ENCODE measurements around the gene DNAAF5.
"Not testable (repeated sequence)": the region's sequence is repeated elsewhere in the genome, so short reads cannot be mapped to it uniquely, and the experiment has no call there.

Gene DNAAF5

DNA sequence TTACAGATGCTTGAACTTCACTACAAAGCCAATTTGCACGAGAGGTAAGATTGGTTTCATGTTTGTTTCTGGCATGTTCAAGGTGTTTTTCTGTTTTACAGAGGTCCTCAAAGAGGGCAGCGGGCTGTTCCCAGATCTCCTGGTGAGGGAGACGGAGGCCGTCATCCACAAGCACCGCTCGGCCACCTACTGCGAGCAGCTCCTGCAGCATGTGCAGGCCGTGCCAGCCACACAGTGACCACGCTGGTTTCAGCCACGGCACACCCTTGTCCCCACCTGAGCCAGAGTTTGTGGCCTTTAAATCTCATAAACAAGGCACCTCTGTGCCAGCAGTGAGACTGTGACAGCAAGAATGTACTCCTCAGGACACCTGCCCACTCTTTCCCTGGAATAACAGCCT is 58.9 kb downstream of the DNAAF5 start:
- no peaks in the 10 kb centered on the region for H3K4me1 ChIP-seq (ENCODE audit: control insufficient read depth, insufficient read depth, low read length)
- H3K27ac ChIP-seq (ENCODE audit: low read depth, low read length) = no peak overlapping the region
- no peaks in the 10 kb centered on the region for H3K27me3 ChIP-seq (ENCODE audit: control insufficient read depth, insufficient read depth, low read length)
- peaks cover 62% of the 10 kb centered on the region for H3K36me3 ChIP-seq (ENCODE audit: control insufficient read depth, insufficient read depth, low read length)
- no peak overlapping the region for H3K4me3 ChIP-seq (ENCODE audit: low read depth, low read length)
- H3K9me3 ChIP-seq (ENCODE audit: control insufficient read depth, insufficient read depth, low read depth, low read length) = no peaks in the 10 kb centered on the region
- no peak overlapping the region for H3K9ac ChIP-seq (ENCODE audit: low read length)

DNA sequence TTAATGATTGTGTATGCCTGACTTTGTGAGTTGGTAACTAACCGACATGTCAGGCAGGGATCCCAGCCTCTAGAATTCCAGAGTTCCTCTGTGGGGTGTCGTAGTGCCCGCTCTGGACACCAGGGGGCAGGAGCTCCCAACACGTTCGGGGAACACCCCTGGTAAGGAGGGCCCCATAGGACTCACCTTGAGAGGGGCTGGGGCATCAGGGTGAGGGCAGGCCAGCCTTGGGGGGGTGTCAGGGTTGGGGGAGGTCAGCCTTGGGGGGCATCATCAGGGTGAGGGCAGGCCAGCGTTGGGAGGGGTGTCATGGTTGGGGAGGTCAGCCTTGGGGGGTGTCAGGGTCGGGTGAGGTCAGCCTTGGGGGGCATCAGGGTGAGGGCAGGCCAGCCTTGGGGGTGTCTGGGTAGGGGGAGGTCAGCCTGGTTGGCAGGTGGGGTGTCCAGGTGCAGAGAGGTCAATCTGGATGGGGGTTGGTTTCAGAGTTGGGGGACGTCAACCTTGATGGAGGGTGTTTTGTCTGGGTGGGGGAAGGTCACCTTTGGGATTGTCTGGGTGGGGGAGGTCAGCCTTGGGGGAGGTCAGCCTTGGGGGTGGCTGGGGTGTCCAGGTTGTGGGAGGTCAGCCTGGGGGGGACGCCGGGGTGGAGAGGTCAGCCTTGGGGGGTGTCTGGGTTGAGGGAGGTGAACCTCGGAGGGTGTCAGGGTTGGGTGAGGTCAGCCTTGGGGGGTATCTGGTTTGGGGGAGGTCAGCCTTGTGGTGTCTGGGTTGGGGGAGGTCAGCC is 60.2 kb downstream of the DNAAF5 start:
- Histone ChIP-seq H3K4me3 (ENCODE audit: low read depth, low read length) (no peak overlapping the region), H3K4me1 (ENCODE audit: control insufficient read depth, insufficient read depth, low read length) (no peaks in the 10 kb centered on the region), H3K9ac (ENCODE audit: low read length) (no peak overlapping the region), H3K27ac (ENCODE audit: low read depth, low read length) (no peak overlapping the region), H3K9me3 (ENCODE audit: control insufficient read depth, insufficient read depth, low read depth, low read length) (no peaks in the 10 kb centered on the region), H3K27me3 (ENCODE audit: control insufficient read depth, insufficient read depth, low read length) (no peaks in the 10 kb centered on the region), H3K36me3 (ENCODE audit: control insufficient read depth, insufficient read depth, low read length) (peaks cover 50% of the 10 kb centered on the region)

DNA sequence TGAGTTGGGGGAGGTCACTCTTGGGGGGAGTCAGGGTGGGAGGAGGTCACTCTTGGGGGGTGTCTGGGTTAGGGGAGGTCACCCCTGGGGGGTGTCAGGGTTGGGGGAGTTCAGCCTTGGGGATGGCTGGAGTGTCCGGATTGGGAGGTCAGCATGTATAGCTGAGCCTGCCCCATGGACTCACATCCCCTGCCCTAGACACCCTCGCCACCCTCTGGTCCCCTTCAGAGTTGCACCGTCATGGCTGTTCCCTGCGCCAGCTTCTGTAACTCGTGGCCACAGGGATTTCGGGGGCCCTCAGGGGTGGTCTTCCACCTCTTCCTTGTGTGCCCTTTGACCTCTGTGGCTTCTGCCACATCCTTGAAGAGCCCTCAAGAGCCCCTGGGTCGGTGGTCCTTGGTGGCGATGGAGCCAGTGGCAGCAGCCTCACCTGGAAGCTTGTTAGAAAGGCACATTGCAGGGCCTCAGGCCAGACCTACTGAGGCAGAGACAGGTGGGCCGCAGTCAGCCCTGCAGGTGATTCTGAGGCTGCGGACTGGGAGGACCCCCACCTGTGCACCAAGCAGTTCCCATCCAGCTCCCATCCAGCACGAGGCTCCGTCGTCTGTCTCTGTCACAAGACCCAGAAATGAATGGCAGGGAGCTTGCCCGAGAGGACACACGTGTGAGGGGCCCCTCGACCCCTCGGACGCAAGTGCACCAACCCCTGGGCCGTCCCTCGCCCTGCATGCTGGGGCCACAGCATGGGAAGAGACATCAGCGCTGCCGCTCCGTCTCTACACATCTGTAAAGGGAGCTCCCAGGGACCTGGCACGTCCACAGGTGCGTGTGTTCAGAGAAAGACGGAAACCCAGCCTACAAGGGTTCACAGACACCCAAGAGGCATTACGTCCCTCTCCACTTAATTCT is 61.1 kb downstream of the DNAAF5 start:
- H3K4me1 ChIP-seq (ENCODE audit: control insufficient read depth, insufficient read depth, low read length) = no peaks in the 10 kb centered on the region
- H3K4me3 ChIP-seq (ENCODE audit: low read depth, low read length) = no peak overlapping the region
- no peaks in the 10 kb centered on the region for H3K27me3 ChIP-seq (ENCODE audit: control insufficient read depth, insufficient read depth, low read length)
- peaks cover 43% of the 10 kb centered on the region for H3K36me3 ChIP-seq (ENCODE audit: control insufficient read depth, insufficient read depth, low read length)
- H3K9ac ChIP-seq (ENCODE audit: low read length) = no peak overlapping the region
- H3K27ac ChIP-seq (ENCODE audit: low read depth, low read length) = no peak overlapping the region
- no peaks in the 10 kb centered on the region for H3K9me3 ChIP-seq (ENCODE audit: control insufficient read depth, insufficient read depth, low read depth, low read length)

DNA sequence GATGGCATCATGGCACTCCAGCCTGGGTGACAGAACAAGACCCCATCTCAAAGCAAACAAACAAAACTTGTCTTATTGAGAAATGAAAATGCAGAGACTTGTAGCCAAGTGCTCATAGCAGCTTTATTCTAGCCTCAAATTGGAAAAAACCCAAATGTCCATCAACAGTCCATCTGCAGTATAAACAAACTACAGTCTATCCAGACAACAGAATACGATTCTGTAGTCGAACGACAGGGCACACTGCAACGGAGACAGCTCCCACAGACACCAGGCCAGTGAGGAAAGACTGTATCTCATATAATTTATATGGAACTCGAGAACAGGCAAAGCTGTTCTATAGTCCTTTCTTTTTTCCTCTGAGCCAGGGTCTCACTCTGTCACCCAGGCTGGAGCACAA is 65.0 kb downstream of the DNAAF5 start:
- H3K4me3 ChIP-seq (ENCODE audit: low read depth, low read length) = no peak overlapping the region
- peaks cover 10% of the 10 kb centered on the region for H3K36me3 ChIP-seq (ENCODE audit: control insufficient read depth, insufficient read depth, low read length)
- no peaks in the 10 kb centered on the region for H3K27me3 ChIP-seq (ENCODE audit: control insufficient read depth, insufficient read depth, low read length)
- no peak overlapping the region for H3K9ac ChIP-seq (ENCODE audit: low read length)
- no peaks in the 10 kb centered on the region for H3K4me1 ChIP-seq (ENCODE audit: control insufficient read depth, insufficient read depth, low read length)
- no peak overlapping the region for H3K27ac ChIP-seq (ENCODE audit: low read depth, low read length)
- H3K9me3 ChIP-seq (ENCODE audit: control insufficient read depth, insufficient read depth, low read depth, low read length) = no peaks in the 10 kb centered on the region

DNA sequence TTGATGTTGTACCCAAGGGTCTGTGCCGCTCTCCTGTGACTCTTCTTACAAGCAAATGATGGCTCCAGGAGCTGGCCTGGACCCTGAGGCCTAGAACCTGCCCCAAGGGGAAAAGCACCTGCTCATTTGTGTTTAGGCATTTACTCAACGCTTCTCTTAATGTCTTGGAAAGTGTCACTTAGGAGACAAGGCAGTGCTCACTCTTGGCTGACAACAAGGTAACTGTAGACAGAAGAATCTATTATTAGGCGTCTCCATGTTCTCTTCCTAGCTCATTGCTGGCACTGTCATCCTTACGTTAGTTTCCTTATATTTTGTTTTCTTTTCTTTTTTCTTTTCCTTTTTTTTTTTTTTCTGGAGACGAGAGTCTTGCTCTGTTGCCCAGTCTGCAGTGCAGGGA is 67.7 kb downstream of the DNAAF5 start:
- H3K36me3 ChIP-seq (ENCODE audit: control insufficient read depth, insufficient read depth, low read length) = no peaks in the 10 kb centered on the region; the same call in 1 of the 2 replicates
- no peak overlapping the region for H3K27ac ChIP-seq (ENCODE audit: low read depth, low read length)
- no peak overlapping the region for H3K4me3 ChIP-seq (ENCODE audit: low read depth, low read length)
- no peaks in the 10 kb centered on the region for H3K27me3 ChIP-seq (ENCODE audit: control insufficient read depth, insufficient read depth, low read length)
- H3K9ac ChIP-seq (ENCODE audit: low read length) = no peak overlapping the region
- peaks cover 3% of the 10 kb centered on the region for H3K9me3 ChIP-seq (ENCODE audit: control insufficient read depth, insufficient read depth, low read depth, low read length)
- H3K4me1 ChIP-seq (ENCODE audit: control insufficient read depth, insufficient read depth, low read length) = no peaks in the 10 kb centered on the region

DNA sequence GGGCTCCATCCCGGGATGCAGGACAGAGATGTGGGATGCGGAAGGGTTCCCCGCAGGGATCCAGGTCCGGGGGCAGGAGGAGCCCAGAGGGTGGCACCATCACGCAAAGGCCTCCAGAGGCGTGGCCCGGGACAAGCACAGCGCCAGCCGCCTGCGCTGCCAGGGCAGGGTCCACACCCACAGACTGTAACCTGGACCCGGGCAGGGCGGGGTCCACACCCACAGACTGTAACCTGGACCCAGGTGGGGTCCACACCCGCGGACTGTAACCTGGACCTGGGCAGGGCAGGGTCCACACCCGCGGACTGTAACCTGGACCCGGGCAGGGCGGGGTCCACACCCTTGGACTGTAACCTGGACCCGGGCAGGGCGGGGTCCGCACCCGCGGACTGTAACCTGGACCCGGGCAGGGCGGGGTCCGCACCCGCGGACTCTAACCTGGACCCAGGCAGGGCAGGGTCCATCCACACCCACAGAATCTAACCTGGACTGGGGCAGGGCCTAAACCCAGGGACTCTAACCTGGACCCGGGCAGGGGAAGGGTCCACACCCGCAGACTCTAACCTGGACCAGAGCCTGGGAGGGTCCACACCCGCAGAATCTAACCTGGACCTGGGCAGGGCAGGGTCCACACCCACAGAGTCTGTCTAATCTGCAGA is 68.3 kb downstream of the DNAAF5 start:
- no peak overlapping the region for H3K27ac ChIP-seq (ENCODE audit: low read depth, low read length)

DNA sequence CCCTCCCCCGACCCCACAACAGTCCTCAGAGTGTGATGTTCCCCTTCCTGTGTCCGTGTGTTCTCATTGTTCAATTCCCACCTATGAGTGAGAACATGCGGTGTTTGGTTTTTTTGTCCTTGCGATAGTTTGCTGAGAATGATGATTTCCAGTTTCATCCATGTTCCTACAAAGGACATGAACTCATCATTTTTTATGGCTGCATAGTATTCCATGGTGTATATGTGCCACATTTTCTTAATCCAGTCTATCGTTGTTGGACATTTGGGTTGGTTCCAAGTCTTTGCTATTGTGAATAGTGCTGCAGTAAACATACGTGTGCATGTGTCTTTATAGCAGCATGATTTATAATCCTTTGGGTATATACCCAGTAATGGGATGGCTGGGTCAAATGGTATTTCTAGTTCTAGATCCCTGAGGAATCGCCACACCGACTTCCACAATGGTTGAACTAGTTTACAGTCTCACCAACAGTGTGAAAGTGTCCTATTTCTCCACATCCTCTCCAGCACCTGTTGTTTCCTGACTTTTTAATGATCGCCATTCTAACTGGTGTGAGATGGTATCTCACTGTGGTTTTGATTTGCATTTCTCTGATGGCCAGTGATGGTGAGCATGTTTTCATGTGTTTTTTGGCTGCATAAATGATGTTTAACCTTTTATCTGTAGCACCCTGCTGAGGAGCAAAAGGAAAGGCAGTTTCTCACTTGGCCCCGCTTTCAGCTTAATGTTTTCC is 70.1 kb downstream of the DNAAF5 start:
- H3K4me3 ChIP-seq (ENCODE audit: low read depth, low read length); H3K36me3 ChIP-seq (ENCODE audit: control insufficient read depth, insufficient read depth, low read length); H3K9ac ChIP-seq (ENCODE audit: low read length); H3K4me1 ChIP-seq (ENCODE audit: control insufficient read depth, insufficient read depth, low read length); H3K27ac ChIP-seq (ENCODE audit: low read depth, low read length); H3K27me3 ChIP-seq (ENCODE audit: control insufficient read depth, insufficient read depth, low read length); H3K9me3 ChIP-seq (ENCODE audit: control insufficient read depth, insufficient read depth, low read depth, low read length): not testable (repeated sequence)

More for the DNA sequence above, 68.3 kb downstream of the DNAAF5 start:
- Histone ChIP-seq H3K4me3 (ENCODE audit: low read depth, low read length) (no peak overlapping the region), H3K27me3 (ENCODE audit: control insufficient read depth, insufficient read depth, low read length) (no peaks in the 10 kb centered on the region), H3K9me3 (ENCODE audit: control insufficient read depth, insufficient read depth, low read depth, low read length) (peaks cover 4% of the 10 kb centered on the region), H3K9ac (ENCODE audit: low read length) (no peak overlapping the region), H3K4me1 (ENCODE audit: control insufficient read depth, insufficient read depth, low read length) (no peaks in the 10 kb centered on the region), H3K36me3 (ENCODE audit: control insufficient read depth, insufficient read depth, low read length) (no peaks in the 10 kb centered on the region; the same call in 1 of the 2 replicates)

DNA sequence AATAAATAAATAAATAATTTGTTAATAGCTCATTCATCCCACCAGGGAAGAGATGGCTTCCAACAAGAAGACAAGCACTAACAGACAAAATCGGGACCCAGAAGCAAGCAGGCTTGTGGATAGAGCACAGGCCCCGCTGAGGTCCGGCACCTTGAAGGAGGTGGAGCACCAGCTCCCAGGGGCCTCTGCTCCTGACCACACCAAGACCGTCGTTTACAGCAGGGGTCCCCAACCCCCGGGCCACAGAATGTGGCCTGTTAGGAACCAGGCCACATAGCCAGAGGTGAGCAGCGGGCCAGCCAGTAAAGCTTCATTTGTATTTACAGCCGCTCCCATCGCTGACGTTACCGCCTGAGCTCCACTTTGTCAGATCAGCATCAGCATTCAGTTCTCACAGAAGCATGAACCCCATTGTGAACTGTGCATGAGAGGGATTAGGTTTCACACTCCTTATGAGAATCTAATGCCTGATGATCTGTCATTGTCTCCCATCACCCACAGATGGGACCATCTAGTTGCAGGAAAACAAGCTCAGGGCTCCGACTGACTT is 72.5 kb downstream of the DNAAF5 start:
- Histone ChIP-seq H3K4me1 (ENCODE audit: control insufficient read depth, insufficient read depth, low read length) (no peaks in the 10 kb centered on the region; the same call in 1 of the 2 replicates), H3K4me3 (ENCODE audit: low read depth, low read length) (no peak overlapping the region), H3K27ac (ENCODE audit: low read depth, low read length) (no peak overlapping the region), H3K36me3 (ENCODE audit: control insufficient read depth, insufficient read depth, low read length) (no peaks in the 10 kb centered on the region; the same call in 1 of the 2 replicates), H3K9ac (ENCODE audit: low read length) (no peak overlapping the region), H3K27me3 (ENCODE audit: control insufficient read depth, insufficient read depth, low read length) (no peaks in the 10 kb centered on the region), H3K9me3 (ENCODE audit: control insufficient read depth, insufficient read depth, low read depth, low read length) (peaks cover 4% of the 10 kb centered on the region)

- H3K36me3 ChIP-seq (ENCODE audit: control insufficient read depth, insufficient read depth, low read length) = no peaks in the 10 kb centered on the region; the same call in 1 of the 2 replicates
- no peak overlapping the region for H3K4me3 ChIP-seq (ENCODE audit: low read depth, low read length)
- H3K4me1 ChIP-seq (ENCODE audit: control insufficient read depth, insufficient read depth, low read length) = no peaks in the 10 kb centered on the region; the same call in 1 of the 2 replicates
- H3K9ac ChIP-seq (ENCODE audit: low read length) = no peak overlapping the region
- peaks cover 4% of the 10 kb centered on the region for H3K9me3 ChIP-seq (ENCODE audit: control insufficient read depth, insufficient read depth, low read depth, low read length)
- no peaks in the 10 kb centered on the region for H3K27me3 ChIP-seq (ENCODE audit: control insufficient read depth, insufficient read depth, low read length)
- no peak overlapping the region for H3K27ac ChIP-seq (ENCODE audit: low read depth, low read length)
Observed at GRCh38 chr7:800692-801091, 74.2 kb downstream of the DNAAF5 start.

DNA sequence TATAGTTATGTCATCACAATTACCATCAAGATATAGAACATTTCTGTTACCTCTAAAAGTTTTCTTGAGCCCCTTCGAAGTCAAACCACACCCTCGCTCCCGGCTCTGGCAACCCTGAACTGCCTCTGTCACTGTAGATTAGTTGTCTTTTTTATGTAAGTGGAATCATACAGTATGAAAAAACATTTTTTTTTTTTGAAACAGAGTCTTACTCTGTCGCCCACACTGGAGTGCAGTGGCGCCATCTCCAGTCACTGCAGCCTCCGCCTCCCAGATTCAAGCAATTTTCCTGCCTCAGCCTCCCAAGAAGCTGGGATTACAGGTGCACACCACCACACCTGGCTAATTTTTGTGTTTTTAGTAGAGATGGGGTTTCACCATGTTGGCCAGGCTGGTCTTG is 74.9 kb downstream of the DNAAF5 start:
- H3K4me3 ChIP-seq (ENCODE audit: low read depth, low read length); H3K27ac ChIP-seq (ENCODE audit: low read depth, low read length); H3K27me3 ChIP-seq (ENCODE audit: control insufficient read depth, insufficient read depth, low read length); H3K9me3 ChIP-seq (ENCODE audit: control insufficient read depth, insufficient read depth, low read depth, low read length); H3K4me1 ChIP-seq (ENCODE audit: control insufficient read depth, insufficient read depth, low read length); H3K9ac ChIP-seq (ENCODE audit: low read length); H3K36me3 ChIP-seq (ENCODE audit: control insufficient read depth, insufficient read depth, low read length): not testable (repeated sequence)
